Ectodermal cell (in vitro differentiated cells): ENCODE measurements around the gene LRRC45.

Experiments
- H3K27ac ChIP-seq: 2 replicates; pipeline ENCODE4 v1.7.0; 2013; ENCODE audit warnings: mild to moderate bottlenecking, low read depth, low read length; ENCODE audit not compliant: insufficient read depth, poor library complexity, severe bottlenecking
- H3K27me3 ChIP-seq: 2 replicates; pipeline ENCODE4 v1.7.0; 2013; ENCODE audit warnings: mild to moderate bottlenecking, low read length; ENCODE audit not compliant: insufficient read depth, control insufficient read depth, poor library complexity, severe bottlenecking
- H3K36me3 ChIP-seq: one replicate; pipeline ENCODE4 v1.7.0; 2013; ENCODE audit warnings: low read length; ENCODE audit not compliant: control insufficient read depth, insufficient read depth
- H3K4me1 ChIP-seq: one replicate; pipeline ENCODE4 v1.7.0; 2013; ENCODE audit warnings: low read length; ENCODE audit not compliant: control insufficient read depth, insufficient read depth
- H3K4me3 ChIP-seq: 2 replicates; pipeline ENCODE4 v1.7.0; 2013; ENCODE audit warnings: low read depth, low read length, control low read depth; ENCODE audit not compliant: insufficient read depth
- H3K9me3 ChIP-seq: 2 replicates; pipeline ENCODE4 v1.7.0; 2013; ENCODE audit warnings: mild to moderate bottlenecking, low read length, moderate library complexity; ENCODE audit not compliant: control insufficient read depth
- WGBS, 2 experiments: methylation state at CpG; one replicate each; pipeline ENCODE4 v1.1.7; 2013; ENCODE audit warnings: missing lambda C conversion rate in 2 of 2; 5-methylcytosine and 5-hydroxymethylcytosine counted together

LRRC45 gene

GRCh38 chr17:82051776-82052637, 28.9 kb downstream of the LRRC45 start, which contains the start of the genes GPS1 and RFNG:
GPS1 (plus strand) TSS chr17:82051898; CDS start chr17:82051932, 34 bp downstream.
RFNG (minus strand) TSS chr17:82051811; CDS start chr17:82051766, 45 bp downstream.
- H3K27ac ChIP-seq = no peak within 1 kb of the TSS
- WGBS, 2 experiments = 1% methylated on average over 94 of the region's 94 CpGs
- H3K4me1 ChIP-seq = peaks cover 8% of the 10 kb centered on the region
- no peaks in the 10 kb centered on the region for H3K27me3 ChIP-seq
- H3K9me3 ChIP-seq = no peaks in the 10 kb centered on the region
- H3K4me3 ChIP-seq = peak within 1 kb of the TSS; percentile 62
- peaks cover 36% of the 10 kb centered on the region for H3K36me3 ChIP-seq

- Histone ChIP-seq H3K4me1 (peaks cover 8% of the 10 kb centered on the region), H3K36me3 (peaks cover 42% of the 10 kb centered on the region), H3K27ac (no peak overlapping the region), H3K4me3 (peak overlapping the region; percentile 62), H3K27me3 (no peaks in the 10 kb centered on the region), H3K9me3 (no peaks in the 10 kb centered on the region)
- 33 to 38% methylated on average over 19 of the region's 19 CpGs for WGBS, 2 experiments
Measured at GRCh38 chr17:82052638-82053059, 29.5 kb downstream of the LRRC45 start.

DNA sequence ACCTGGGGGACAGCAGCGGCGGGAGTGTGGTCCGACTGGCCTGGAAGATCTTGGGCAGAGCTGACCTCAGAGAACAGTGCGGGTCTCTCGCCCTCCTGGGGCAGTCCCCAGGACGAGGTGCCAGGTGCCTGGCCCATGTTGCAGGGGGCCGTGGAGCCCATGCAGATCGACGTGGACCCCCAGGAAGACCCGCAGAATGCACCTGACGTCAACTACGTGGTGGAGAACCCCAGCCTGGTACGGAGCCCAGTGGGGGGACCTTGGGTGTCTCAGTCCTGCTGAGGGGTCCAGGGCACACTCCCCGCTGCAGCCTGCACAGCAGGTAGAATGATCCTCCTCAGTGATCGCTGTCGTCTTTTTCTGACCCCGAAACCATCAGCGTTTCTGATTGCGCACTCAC, 30.0 kb downstream of the LRRC45 start:
- H3K4me3 ChIP-seq = peak overlapping the region; percentile 62
- peaks cover 47% of the 10 kb centered on the region for H3K36me3 ChIP-seq
- WGBS, 2 experiments = 93% methylated on average over 19 of the region's 19 CpGs
- peaks cover 8% of the 10 kb centered on the region for H3K4me1 ChIP-seq
- H3K27ac ChIP-seq = no peak overlapping the region
- no peaks in the 10 kb centered on the region for H3K9me3 ChIP-seq
- H3K27me3 ChIP-seq = no peaks in the 10 kb centered on the region

- Histone ChIP-seq H3K4me1 (peaks cover 8% of the 10 kb centered on the region), H3K27ac (no peak overlapping the region), H3K9me3 (no peaks in the 10 kb centered on the region), H3K27me3 (no peaks in the 10 kb centered on the region), H3K36me3 (peaks cover 47% of the 10 kb centered on the region), H3K4me3 (no peak overlapping the region)
- 96% methylated on average over 28 of the region's 28 CpGs for WGBS, 2 experiments
Measured at GRCh38 chr17:82053556-82054263, 30.6 kb downstream of the LRRC45 start.

GRCh38 chr17:82054351-82055022, 31.4 kb downstream of the LRRC45 start:
- Histone ChIP-seq H3K9me3 (no peaks in the 10 kb centered on the region), H3K36me3 (peaks cover 47% of the 10 kb centered on the region), H3K27ac (no peak overlapping the region), H3K4me1 (peaks cover 8% of the 10 kb centered on the region), H3K4me3 (no peak overlapping the region), H3K27me3 (no peaks in the 10 kb centered on the region)
- WGBS, 2 experiments = 95 to 96% methylated on average over 38 of the region's 38 CpGs

DNA sequence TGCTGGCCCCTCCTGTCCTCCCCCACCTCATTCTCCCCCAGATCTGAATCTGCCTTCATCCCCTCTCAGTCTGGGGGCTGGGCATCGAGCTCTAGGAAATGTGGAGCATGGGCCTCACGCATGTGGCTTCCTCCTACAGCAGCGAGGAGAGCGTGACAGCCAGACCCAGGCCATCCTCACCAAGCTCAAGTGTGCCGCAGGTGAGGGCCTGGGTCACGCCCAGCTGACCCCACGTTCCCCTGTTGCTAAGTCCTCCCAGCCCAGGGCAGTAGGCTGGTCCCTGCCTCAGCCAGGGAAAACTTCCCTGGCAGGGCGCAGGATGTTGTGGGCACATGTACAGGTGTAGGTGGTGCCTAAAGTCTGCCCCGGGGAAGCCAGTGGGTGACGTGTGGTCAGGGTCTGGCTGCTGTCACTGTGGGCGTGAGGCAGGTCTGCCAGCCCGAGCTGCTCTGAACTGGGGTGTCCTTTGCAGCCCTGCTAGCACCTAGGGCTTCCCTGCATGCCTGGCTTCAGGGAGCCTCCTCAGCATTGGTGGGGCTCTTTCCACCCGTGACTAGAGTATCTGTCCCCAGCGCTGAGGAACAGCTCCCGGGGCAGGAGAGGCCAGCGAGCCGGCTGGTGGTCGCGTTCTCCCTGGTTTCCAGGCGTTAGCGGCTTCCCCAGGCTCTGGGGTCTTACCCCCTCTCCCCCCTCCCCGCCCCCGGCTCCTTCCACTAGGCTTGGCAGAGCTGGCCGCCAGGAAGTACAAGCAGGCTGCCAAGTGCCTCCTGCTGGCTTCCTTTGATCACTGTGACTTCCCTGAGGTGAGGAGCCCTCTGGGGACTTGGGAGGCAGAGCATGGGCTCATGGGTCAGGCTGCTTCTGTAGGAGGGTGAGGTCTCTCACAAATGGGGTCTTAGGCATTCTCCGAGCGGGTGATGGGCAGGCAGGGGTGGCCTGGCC, 32.2 kb downstream of the LRRC45 start:
- peaks cover 8% of the 10 kb centered on the region for H3K4me1 ChIP-seq
- H3K27ac ChIP-seq = no peak overlapping the region
- H3K36me3 ChIP-seq = peaks cover 44% of the 10 kb centered on the region
- WGBS, 2 experiments = 92 to 94% methylated on average over 26 of the region's 26 CpGs
- no peaks in the 10 kb centered on the region for H3K9me3 ChIP-seq
- H3K4me3 ChIP-seq = no peak overlapping the region
- H3K27me3 ChIP-seq = no peaks in the 10 kb centered on the region

DNA sequence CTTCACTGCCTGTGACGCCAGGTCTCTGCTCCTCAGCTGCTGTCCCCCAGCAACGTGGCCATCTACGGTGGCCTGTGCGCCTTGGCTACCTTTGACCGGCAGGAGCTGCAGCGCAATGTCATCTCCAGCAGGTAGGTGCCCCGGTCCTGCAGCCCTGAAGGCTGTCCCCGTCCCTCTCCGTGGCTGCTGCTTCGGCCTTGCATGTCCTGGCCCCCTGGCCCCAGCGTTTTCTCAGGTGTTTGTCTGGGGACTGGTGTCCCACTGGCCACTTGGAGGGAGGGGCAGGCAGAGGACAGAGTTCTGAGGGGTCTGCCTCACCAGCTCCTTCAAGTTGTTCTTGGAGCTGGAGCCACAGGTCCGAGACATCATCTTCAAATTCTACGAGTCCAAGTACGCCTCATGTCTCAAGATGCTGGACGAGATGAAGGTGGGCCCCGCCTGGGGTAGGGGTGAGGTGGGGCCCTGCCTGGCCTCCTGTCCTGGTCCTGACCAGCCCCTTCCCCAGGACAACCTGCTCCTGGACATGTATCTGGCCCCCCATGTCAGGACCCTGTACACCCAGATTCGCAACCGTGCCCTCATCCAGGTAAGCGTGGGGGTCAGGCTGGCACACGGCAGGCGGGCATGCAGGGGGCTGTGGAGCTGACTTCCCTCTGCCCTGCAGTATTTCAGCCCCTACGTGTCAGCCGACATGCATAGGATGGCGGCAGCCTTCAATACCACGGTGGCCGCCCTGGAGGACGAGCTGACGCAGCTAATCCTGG, 33.0 kb downstream of the LRRC45 start:
- Histone ChIP-seq H3K36me3 (peaks cover 50% of the 10 kb centered on the region), H3K4me3 (no peak overlapping the region), H3K4me1 (peaks cover 4% of the 10 kb centered on the region), H3K27me3 (no peaks in the 10 kb centered on the region), H3K27ac (no peak overlapping the region), H3K9me3 (no peaks in the 10 kb centered on the region)
- 94 to 95% methylated on average over 28 of the region's 28 CpGs for WGBS, 2 experiments

DNA sequence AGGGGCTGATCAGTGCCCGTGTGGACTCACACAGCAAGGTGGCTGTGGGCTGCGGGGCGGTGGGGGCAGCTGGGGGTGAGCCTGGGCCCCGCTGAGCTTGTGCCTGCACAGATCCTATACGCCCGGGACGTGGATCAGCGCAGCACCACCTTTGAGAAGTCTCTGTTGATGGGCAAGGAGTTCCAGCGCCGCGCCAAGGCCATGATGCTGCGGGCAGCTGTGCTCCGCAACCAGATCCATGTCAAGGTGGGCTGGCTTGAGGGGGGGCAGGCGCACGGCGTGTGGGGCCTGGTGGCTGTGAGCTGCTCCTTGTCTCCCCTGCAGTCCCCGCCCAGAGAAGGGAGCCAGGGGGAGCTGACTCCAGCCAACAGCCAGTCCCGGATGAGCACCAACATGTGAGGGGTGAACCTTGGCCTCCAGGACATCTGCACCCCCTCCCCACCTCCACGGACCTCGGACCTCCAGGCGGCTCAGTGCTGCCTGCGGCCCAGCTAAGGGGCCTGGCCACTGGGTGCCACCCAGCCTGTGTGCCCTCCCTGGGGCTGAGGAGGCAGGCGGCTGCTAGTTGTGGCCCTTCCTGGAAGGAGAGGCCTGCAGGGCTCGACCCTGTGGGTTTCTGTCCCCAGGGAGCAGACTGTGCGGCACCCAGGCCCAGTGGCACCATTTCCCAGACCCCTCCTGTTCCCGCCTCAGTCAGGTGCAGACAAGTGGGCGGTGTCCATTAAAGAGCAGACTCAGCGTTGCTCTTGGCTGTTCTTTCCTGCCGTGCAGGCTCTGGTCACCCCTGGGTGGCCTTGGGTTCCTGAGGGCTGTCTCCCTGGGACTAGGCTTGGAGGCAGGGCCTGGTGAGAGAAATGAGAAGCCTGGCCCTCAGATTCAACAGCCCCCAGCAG, 33.9 kb downstream of the LRRC45 start:
- Histone ChIP-seq H3K4me1 (peaks cover 4% of the 10 kb centered on the region), H3K27ac (no peak overlapping the region), H3K36me3 (peaks cover 50% of the 10 kb centered on the region), H3K27me3 (no peaks in the 10 kb centered on the region), H3K9me3 (no peaks in the 10 kb centered on the region), H3K4me3 (no peak overlapping the region)
- 95% methylated on average over 29 of the region's 29 CpGs for WGBS, 2 experiments
